ENCODE results near the gene MCHR1.
A peak's percentile ranks its signal among the peaks of the same experiment; 100 is the strongest.

The MCHR1 gene

GRCh38 chr22:40727964-40728615 is 48.8 kb downstream of the MCHR1 start:
- no peak for DNase-seq

DNA sequence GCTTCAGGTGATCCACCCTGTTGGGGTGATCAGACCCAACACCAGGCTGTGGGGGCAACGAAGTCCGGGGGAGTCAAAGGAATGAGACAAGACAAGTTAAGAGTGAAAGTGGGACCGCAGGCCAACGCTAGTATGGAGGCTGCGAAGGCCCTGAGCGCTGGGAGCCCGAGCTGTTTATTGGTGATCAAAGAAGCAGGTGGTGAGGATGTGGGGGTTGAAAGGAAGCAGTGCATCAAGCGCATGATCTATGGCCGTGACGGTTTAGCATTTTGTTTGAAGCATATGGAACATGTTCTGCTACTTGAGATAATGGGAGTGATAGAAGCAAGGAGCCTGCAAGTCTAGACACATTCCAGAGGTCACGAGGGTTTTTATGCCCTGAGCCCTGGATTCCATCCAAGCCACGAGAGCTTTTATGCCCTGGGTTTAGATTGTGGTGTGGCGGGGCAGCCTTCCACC is 49.5 kb downstream of the MCHR1 start:
- DNase-seq = peak; percentile 65

GRCh38 chr22:40729284-40729683 is 50.0 kb downstream of the MCHR1 start:
- DNase-seq = no peak
